HG03457 (cell line): ENCODE results near the gene FKBP15.

Experiments
- ATAC-seq: cut with Tn5 transposase; IDR thresholded peaks from one replicate; pipeline ENCODE4 v1.9.1; 2021; ENCODE audit warnings: moderate number of reproducible peaks; ENCODE audit not compliant: unreplicated experiment

FKBP15 gene

DNA sequence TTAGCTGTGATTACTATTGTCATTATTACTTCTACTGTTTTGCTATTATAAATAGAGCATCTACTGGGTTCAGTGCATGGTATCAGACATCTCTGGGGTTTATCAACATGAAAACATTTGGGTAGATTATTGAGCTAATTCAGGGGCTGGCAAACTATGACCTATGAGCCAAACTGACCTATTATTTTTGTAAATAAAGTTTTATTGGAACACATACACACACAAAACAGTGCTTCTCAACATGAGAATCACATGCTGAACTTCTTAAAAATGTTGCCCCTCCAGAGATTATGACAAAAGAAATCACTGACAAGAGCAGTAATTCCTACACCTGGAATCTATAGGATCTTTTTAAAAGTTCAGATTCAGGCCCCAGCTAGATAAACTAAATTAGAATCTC, 39.9 kb downstream of the FKBP15 start:
- ATAC-seq = no peak

DNA sequence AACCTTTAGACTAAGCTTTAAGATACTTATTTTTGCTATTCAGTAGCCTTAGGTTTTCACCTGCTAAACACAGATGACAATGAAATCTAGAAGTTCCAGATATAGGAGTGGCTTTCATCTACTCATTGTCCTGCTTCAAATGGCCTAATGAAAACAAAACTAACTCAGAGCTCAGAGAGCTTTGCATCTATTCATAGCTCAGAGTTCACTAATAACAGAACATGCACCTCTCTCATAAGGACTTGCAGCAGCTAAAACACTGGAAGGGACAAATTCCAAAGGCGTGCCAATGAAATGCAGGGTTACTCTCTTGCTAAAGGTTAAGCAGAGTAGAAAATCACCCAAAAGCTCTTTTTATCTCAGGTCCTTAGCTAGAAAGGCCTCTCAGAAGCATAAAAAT, 41.2 kb downstream of the FKBP15 start:
- ATAC-seq = no peak

DNA sequence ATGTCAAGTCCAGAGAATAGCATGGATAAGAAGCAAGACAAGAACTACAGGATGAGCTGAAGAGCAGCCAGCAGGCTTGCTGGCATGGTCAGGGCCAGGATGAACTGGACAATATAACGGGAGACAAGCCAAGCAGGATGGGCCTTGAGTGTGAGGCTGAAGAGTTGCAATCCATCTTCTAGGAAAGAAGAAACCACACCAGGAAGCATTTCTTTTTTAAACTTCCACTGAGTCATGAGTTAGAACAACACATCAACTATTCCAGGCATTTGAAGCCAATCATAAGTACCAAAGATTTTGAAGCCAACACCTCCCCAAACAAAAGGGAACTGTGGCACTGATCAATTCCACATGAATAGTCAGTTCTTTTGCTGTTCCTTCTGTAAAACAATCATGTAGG, 43.0 kb downstream of the FKBP15 start:
- ATAC-seq = no peak

DNA sequence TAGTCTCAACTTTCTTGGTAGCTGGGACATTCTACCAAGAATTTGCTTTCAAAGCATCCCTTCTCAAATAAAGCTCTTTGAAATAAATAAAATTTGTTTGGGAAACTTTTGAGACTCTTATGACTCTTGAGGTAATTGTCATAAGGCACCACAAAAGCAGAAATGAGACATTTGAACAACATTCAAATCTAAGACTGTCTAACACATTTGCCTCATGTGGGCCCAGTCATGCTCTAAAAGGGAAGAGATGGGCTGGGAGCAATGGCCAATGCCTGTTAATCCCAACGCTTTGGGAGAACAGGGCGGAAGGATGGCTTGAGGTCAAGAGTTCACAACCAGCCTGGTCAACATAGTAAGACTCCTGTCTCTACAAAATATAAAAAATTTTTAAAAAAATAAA, 43.8 kb downstream of the FKBP15 start:
- no peak for ATAC-seq

DNA sequence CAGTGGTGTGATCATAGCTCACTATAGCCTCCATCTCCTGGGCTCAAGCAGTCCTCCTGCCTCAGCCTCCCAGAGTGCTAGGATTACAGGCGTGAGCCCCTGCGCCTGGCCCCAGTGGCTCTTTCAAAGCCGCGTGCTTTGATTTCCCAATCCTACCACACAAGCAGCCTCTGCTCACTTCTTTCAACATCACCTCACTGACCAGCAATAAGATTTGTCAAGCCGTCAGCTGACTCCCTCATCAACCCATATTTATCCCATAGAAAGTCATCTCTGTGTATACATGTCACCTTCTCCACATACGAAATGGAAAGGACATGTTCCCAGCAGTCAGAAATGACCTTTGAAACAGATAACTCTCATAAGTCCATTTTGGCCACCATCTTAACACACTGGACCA, 44.3 kb downstream of the FKBP15 start:
- ATAC-seq = no peak

DNA sequence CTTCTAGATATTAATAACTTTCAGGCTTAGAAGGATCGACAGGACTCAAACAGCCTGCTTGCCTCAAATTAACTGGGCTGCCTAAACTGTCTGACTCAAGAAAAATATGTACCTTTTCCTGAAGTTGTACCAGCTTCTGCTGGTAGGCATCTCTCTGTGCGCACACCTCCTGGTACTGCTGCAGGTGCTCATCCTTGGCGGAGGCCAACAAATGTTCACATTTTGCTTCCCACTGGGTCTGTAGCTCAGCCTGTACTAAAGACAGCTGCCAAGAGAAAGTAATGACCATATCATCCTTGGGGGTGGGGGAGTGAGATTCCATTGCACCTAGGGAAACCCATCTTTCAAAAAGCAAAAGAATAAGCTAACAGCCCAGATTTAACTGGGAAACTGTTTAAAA, 47.7 kb downstream of the FKBP15 start:
- ATAC-seq = no peak

DNA sequence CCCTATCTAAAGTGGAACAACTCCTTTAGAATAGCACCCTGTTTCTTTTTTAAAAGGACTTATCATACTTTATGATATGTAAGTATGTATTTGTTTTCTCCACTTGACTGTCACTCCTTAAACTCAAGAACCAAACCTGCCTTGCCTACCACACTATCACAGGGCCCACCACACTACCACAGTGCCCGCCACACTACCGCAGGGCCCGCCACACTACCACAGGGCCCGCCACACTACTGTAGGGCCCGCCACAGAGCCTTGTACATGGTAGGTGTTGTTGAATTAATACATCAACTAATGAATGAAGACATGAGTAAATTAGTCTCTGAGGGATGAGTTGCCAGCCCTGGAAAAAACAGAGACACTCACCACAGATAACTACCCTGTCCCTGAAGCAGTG, 52.3 kb downstream of the FKBP15 start:
- ATAC-seq = no peak

DNA sequence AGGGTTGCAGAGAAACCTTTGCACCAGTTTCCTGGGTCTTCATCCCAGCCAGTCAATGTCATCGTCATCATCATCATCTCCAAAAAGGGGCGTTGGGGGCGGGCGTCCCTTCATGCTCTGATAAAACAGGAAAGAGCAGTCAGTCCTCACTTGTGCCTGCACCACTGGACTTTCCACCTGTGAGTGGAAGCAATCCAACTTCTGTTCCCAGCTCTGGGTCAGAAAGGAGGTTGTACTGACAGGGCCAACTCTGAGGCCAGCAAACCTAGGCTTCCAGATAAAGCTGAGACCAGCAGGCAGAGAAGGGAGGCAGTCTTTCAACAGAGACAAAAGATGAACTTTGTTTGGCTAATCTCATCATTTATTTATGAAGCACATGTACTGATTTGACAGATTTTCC, 55.0 kb downstream of the FKBP15 start:
- ATAC-seq = no peak

DNA sequence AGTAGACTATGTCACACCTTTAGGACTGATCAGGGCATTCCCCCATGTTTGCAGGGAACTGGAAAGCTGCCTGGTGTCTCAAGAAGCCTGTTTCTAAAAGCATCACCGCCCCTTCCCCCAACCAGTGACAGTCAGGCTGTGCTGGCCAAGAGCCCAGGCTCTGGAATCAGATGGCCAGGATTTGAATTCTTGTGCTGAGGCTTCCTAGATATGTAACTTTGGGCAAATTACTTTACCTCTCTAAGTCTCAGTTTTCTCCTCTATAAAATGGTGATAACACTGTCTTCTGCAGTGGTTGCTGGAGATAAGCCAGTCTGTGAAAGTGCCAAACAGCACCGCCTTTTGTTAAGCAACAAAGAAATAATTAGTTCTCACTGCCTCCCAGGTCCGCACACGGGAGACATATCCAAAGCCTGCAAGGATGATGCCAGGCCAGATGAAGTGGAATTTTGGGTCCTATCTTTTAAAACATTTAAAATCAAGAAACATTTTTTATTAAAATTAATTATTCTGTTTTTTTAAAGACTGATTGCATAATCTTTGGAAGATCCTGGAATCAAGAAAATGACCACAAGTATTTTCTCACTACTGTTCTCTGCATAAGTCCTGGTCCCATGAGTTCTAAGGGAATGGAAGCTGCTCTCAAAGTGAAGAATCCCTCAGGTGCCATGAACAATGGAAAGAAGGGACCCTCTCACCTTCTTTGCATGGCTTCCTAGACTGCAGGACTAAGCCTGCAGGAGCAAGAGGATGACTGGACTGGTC, 56.4 kb downstream of the FKBP15 start:
- no peak for ATAC-seq

DNA sequence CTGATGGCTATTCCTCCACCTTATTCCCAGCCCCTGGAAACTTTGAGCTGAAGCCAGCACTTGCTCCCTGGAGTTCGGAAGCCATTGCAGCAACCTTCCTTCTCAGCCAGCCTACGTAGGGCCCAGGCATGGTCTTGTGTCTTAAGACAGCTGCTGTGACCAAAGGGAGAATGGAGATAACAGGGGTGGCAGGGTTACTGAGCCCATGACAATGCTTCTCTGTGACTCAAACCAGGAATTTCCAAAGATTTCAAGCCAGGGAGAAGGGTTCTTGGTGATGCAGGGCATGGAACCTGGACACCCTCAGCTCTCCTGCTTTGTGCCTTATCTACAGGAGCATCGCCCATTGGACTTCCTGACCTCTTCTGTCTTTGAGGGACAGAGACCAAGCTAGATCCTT, 58.1 kb downstream of the FKBP15 start:
- no peak for ATAC-seq

DNA sequence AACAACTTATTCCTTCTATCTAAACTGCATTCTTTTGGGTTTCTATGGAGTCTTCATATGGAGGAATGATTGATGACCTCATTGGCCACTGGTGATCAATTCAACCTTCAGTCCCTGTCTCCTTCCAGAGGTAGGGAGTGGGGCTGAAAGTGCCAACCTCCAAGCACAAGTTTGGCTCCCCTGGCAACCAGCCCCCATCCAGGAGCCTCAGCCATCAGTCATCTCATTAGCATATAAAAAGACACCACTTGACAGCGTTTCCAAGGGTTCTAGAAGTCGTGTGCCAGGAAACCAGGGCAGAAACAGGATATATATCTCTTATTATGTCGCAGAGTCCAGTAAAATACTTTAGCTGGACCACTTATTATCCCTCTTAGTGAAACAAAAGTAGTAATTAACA, 60.5 kb downstream of the FKBP15 start:
- no peak for ATAC-seq

DNA sequence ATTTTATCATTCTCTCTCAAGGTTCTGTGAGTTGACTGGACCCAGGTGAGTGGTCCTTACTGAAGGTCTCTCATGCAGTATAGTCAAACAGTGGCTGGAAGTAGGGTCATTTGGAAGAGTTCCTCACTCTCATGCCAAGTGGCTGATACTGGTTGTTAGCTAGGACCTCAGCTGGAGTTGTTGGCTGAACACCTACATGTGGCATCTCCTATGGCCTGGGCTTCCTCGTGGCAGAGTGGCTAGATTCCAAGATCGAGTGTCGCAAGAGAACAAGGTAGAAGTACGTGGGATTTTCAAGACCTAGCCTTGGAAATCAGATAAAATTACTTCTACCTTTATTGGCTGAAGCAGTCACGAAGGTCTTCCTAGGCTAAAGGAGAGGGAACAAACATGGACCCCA, 62.6 kb downstream of the FKBP15 start:
- no peak for ATAC-seq

DNA sequence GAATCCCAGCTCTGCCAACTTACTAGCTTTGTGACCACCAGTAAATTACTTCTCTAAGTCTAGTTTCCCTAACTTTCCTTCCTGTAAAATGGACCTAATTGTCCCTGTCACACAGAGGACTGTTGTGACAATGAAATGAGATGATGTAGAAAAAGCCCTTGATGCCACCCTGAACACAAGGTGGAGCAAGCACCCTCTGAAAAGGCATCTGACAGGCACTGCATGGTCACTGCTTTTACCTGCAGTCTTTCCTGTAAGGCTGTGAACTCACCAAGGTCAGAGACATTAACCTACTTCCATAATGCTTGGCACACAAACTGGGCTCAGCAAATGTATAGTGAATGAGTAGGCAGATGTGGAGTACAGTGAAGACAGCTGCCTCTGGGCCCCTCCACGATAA, 64.2 kb downstream of the FKBP15 start:
- ATAC-seq = no peak

DNA sequence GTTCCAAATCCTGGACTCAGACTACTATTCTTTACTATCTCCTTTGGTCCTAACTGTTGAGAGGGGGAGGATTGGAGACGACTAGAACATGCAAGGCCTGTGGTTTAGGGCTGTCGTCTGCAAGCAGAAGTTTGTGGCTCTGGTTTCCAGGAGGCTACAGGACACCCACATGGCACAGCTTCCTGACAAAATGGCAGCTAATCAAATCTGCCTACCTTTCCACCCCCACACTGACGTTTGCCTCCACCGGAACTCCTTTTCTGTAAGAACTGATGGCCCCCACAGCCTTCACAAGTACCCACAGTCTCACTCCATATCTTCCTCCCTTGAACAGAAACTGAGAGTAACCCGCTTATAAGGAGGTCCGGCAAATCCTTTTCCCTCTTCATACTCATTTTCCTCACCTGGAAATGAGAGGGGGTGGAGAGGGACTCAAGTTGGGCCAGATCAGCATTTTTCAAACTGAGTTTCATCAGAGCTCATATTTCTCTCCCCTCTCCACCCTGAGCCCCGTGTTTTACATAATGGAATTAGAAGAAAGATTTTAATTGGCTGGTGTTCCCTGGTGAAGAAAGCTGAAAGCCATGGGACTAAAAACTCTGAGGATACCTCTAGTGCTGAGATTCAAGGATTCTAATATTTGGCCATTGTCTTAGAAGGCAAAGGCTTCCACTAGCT, 65.0 kb downstream of the FKBP15 start:
- no peak for ATAC-seq

DNA sequence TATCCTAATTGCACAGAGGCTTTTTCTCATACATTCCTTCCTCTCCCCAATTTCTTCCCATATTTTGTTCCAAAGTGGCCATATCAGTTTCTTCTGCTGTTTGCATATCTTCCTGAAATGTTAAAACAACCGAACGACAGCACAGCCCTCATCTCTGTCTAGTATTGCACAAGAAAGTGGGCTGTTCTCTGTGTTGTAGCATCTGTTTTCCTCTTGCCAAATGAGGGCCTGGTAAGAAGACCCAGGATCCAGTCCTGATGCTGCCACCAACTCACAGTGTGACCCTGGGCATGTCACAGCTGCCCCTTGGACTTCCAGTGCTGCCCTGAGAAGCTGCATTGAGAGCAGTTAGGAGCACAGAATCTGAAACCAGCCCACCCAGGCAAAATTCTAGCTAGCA, 66.1 kb downstream of the FKBP15 start:
- no peak for ATAC-seq

DNA sequence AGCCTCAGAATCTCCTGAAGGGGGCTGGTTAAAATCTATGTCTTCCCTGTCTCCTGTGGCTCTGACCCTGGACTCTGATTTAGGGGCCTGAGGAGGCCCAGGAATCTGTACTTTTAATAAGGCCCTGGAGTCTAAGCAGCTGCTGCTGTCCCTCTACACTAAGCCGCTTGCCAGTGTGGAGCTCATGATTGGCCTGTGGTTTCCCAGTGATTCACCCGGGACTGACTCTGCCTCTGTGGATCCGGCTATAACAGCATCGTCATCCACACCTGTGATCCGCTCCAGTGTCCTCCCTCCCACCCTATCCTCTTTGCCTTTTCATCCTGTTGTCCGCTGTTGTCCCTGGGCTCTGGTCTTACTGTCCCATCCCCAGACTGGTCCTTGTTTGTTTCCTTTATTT, 66.6 kb downstream of the FKBP15 start:
- no peak for ATAC-seq

DNA sequence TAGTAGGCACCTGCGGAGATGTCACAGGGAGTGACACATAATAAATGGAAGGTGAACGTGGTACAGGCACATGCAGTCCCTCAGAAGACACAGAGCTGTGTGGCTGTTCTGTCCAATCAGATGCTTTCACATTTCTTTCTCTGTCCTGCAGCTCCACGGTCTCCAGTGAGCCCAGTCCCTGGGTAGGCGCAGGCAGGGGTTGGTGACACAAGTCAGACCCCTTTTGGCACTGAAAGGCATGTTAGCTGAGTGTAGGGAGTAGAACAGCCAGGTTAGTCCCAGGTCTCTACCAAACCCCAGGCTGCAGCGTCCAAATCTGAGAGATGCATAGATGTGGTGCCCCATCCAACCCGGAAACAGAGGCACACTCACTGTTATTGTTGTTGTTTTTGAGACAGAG, 67.5 kb downstream of the FKBP15 start:
- no peak for ATAC-seq

DNA sequence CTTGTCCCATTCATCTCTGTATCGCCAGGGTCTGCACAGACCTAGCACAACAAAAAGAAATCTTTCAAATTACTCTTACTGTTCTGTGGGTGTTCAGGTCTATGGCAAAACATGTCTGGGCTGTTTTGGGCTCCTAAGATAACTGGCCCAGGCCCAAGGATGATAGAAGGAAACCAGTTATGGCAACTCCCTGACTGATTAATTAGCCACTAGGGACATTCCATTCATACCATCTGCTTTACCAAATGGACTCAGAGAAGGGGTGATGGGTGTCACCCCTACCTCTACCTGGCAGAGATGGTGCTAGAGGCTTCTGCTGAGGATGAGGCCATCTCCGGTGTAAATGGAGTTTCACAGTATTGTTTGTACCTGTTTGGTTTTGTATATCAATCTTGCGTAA, 68.4 kb downstream of the FKBP15 start:
- ATAC-seq = no peak

DNA sequence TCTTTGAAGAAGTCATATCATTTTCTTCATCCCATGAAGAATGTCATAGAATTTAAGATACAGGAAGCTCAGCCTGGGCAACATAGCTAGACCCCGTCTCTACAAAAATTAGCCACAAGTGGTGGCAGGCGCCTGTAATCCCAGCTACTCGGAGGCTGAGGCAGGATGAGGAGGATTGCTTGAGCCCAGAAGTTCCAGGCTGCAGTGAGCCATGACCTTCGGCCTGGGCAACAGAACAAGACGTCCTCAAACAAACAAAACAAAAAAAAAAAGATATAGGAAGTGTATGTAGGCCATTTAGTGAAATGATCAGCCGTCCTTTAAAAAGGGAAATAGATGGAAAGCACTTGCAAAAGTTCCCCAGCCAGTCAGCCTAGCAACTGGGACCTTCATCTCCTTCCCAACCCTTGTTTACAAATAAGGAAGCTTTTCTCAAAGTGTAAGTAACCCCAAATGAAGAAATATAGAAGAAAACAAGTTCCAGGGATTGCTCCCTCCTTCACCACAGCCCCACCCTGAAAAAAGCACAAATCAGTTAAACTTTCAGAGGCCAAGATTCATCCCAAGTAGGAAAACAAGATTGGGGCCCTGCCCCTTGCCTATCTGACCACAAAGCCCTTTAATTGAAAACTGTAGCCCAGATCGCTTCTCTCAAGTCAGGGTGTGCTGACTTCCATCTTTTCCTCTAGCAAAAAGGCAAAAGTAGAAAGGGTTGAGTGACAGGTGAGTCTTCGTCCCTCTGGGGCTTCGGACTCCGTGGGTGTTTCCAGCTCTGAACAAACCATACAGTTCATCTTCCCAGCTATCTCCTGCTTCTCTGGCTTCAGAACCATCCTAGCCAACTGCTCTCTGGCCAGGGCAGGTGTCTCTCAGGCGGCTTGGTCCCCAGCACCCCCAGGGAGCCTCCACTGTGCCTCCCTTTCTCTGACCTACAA, 69.1 kb downstream of the FKBP15 start:
- ATAC-seq = no peak

DNA sequence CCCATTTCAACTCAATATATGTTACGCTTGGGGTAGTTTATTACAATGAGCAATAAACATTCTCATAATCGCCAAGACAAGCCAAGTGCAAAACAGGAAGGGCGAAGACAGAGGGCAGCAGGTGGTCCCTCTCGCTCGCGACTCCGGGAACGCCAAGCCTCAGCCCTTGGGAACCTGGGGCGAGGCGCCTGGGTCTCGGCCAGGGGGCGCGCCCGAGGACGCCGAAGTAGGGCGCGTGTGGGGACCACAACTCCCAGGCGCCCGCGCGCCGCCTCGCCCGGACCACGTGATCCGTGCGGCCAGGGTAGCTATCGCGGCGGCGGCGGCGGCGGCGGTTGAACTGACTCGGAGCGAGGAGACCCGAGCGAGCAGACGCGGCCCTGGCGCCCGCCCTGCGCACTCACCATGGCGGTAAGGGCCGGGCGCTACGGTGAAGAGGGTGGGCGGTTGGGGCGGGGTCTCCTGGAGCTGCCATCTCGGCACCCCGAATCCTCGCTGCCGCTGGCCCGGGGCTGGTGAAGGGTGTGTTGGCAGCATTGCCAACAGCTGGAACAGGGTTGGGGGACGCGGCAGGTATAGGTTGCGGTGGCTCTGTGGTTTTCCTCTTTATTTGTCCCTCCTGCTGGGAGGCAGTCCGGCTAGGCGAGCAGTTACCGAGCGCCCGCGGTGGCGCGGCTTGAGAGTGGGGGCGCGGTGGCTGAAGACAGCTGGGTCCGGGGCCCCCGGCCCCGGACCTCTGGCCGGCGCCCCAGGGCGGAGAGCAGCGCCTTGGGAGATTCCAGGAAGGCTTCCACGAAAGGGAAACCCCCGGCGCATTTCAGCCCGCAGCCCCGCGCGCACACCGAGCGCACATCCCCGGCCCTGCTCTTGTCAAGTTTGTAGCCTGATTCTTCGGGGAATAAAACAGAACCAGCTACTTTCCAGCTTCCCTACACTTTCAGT, 70.1 kb downstream of the FKBP15 start, which contains the start of gene SLC31A2:
TSS of gene SLC31A2 (plus strand) at position 338 of the 942 bp plus-strand sequence. CDS start at position 406, 68 bp downstream.
- ATAC-seq = peak; percentile 92
